Endometrial microvascular endothelial cells (primary cell): Measurements from ENCODE around the gene ANO1. TPM values are rescaled to one million over a fixed set of nuclear protein-coding genes. Genes with fewer than 3 reads are reported as not detected.

Source experiments
- in situ Hi-C: cut with HindIII; loops from 2 replicates; pipeline ENCODE4 v1.10.0; 2017; ENCODE audit warnings: low sequenced_read_pairs, low pct_unique_long_range_greater_than_20kb; ENCODE audit errors: inconsistent ontology term
- total RNA-seq: library from RNA; depleted of rRNA; stranded (reverse); fragments of >200 nt; gene quantifications from one replicate; pipeline ENCODE4 v1.2.3, GENCODE V29; 2015; ENCODE audit errors: inconsistent ontology term

Gene ANO1
- total RNA-seq, 1 donor from 2014 or later: not detected

DNA sequence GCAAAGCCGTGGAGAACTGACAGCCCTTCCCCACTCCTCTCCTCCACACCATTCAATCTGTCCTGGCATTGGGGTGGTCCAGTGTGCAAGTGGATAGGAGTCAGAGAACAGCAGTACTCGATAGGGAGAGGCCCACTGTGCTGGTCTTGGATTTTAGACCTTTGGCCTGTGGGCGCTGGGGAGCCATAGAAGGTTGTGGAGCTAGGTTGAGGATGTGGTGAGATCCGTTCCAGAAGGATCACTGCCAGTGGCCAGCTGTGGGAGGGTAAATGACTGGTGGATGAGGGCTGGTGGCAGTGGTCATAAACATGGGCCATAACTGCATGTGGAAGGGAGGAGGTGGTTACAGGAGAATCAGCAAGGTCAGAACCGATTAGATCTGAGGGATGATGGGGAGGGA, 28.6 kb downstream of the ANO1 start:
- in situ Hi-C loops: no loop called here

- in situ Hi-C loops: no loop called here
These were observed 29.1 kb downstream of the ANO1 start for GRCh38 chr11:70107191-70107590.

GRCh38 chr11:70107756-70108155, 29.6 kb downstream of the ANO1 start:
- in situ Hi-C loops: no loop called here

DNA sequence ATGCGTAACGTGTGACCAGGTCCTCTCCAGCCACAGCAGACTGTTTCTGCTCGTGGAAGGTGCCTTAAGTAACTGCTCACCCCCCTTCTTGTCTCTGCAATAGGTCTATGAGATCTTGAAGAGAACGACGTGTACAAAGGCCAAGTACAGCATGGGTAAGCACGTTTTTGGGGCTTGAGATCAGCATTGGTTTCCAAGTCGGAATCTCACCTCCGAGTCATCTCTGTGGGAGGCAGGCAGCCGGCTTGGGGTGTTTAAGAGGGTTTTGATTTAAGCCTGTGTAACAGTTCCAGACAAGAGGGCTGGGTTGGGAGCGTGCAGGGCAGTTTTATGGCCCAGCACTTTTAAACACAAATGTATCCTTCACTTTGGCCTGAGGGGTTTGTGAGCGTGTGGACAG, 30.1 kb downstream of the ANO1 start:
- in situ Hi-C loops: no loop called here

DNA sequence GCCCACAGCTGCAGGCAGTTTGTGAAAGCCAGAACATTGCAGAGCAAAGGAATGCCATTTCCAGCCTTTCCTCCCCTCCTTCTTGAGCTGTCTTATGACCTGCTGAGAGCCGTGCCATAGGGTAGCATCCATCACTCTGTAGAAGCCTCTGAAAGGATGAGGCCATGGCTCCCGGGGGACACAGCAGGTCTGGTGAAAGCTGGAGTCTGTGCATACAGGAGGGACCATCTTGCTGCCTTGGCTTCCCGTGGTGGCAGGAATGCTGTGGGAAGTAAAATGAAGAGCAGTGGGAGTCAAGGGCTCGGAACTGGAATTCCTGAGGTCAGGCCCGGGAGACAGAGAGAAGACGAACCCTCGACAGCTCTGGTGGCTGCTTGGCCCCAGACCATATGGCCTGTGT, 30.9 kb downstream of the ANO1 start:
- in situ Hi-C loops: no loop called here

- in situ Hi-C loops: no loop called here
These were observed 31.8 kb downstream of the ANO1 start for GRCh38 chr11:70109903-70110302.

DNA sequence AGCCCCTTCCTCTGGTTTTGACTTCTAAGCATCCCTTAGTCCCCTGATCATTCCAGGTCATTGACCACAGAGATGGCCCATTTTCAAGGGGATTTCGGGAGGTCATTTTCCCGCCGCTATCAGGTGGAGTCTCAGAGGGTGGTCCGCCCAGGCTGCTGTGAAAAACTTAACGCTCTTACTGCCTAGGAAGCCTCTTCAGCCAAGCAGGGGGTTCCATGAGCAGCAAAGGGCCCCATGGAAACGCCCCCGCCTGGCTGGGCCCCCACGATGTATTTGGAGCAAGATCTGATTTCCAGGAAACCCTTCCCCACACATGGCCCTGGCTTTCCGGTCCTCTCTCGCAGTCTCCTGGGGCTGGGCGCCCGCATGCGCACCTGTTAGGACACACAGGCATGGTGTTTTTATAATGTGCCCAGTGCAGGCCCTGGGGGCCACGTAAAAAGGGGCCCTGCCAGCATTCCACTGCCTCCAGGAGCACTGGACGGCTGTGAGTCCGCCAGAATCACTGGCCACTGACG, 32.5 kb downstream of the ANO1 start:
- in situ Hi-C loops: no loop called here

GRCh38 chr11:70111269-70112016, 33.3 kb downstream of the ANO1 start:
- in situ Hi-C loops: no loop called here

DNA sequence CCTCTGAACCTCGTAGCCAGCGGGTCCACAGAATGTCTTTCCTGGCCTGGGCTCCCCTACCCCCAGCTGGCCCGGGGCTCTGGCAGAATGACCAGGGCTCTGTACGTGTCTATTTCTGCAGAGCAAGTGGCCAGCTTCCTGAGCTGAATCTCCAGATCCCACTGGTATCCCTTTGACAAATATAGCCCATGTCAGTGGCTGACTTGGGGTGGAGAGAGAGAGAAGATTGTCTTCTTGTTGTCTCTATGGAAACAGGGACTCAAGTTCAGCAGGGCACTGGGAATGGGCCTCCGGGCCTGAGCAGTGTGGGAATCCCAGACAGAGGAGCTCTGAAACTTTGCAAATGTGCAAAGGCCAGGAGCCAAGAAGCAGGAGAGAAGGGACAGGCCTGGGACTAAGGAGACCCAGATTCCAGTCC, 33.9 kb downstream of the ANO1 start:
- in situ Hi-C loops: no loop called here

- in situ Hi-C loops: no loop called here
These were observed 35.7 kb downstream of the ANO1 start for GRCh38 chr11:70113801-70114200.

DNA sequence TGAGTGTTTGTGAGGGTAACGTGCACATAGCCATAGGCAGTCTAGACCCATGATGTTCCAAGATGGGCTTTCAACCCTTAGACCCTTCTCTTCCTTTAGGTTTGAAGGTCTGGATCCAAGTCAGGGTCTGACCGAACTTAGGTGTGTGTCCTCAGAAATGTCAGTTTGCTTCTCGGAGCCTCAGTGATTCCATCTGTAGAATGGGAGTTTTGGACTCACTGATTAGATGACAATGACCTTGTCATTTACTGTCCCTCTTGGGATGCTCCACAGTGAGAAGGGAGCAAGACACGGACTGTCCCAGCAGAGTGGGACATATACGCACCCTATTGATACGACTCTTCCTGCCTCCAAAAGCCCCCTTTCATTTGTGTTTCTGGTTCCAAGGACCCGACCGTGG, 37.7 kb downstream of the ANO1 start:
- in situ Hi-C loops: no loop called here

DNA sequence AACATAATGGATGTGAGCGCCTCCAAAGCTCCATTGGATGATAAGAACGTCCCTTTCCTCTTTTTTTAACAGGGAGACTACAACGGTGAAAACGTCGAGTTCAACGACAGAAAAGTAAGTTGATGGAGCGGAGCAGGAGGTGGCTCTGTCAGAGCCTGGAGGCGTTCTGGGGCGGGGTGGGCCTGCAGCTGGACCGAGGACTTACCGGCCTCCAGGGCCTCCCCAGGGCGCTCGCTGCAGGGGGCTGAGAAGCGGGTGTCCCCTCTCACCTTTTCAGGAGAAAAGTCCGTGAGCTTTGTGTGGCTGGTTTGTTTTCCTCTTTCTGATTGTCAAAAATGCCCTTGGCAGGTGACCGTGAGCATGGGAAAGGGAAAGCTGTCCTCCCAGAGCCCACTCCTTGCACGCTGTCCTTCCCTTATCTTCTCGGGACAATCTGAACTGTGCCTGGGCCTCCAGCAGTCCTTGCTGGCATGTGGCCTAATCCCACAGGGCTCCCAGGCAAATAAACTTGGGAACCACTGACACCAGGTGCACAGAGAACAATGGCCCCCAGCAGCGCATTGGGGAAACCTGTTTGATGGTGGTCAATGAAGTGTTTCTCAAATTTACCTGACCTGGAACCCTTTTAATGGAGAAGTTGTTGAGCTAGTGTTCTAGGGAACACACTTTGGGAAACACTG, 38.4 kb downstream of the ANO1 start:
- in situ Hi-C loops: no loop called here

DNA sequence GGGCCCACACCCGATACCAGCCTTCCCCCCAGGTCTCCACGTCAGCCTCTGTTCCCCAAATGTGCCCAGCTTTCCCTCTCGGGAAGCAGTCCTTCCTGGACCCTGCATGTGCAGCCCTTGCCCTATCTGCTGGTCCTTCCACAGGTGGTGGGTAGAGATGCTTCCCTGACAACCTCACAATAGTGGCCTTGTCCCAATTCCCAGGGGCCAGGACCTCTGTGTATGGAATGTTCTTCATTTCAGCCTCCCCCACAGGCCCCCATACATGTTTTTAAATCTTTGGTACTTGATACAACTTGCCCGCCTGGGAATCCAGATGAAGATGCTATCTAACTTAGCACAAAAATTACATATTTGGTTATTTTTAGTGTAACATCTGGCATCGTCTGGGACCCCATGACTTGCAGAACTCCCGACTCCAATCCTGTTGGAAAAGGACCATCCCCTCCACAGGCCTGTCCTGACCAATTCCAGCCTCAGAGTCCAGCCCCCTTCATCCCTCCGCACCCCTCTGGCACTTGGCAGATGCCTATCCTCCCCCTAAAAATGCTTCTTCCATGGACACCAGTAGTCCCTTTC, 39.5 kb downstream of the ANO1 start:
- in situ Hi-C loops: no loop called here

GRCh38 chr11:70118642-70119041, 40.5 kb downstream of the ANO1 start:
- in situ Hi-C loops: no loop called here

GRCh38 chr11:70119502-70119901, 41.4 kb downstream of the ANO1 start:
- in situ Hi-C loops: no loop called here

- in situ Hi-C loops: no loop called here
These were observed 42.6 kb downstream of the ANO1 start for GRCh38 chr11:70120674-70121073.

GRCh38 chr11:70122490-70123198, 44.5 kb downstream of the ANO1 start:
- in situ Hi-C loops: no loop called here

DNA sequence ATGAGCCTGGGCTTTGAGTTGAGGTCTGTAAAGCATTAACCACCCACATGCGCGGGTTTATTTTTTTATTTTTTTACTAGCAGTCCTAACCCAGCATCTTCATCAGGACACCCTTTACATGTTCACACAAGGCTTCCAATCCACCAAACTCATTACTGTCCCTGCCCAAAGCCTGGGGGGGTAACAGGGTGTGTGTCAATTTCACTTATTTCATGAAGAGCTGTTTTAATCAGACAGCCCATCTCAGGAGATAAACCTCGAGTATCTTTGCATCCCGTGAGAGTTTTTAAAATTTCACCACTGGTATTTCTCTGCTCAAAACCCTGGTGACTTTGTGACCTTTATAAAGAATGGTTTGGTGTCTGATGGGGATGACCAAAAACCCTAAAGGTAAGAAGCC, 45.6 kb downstream of the ANO1 start:
- in situ Hi-C loops: no loop called here

DNA sequence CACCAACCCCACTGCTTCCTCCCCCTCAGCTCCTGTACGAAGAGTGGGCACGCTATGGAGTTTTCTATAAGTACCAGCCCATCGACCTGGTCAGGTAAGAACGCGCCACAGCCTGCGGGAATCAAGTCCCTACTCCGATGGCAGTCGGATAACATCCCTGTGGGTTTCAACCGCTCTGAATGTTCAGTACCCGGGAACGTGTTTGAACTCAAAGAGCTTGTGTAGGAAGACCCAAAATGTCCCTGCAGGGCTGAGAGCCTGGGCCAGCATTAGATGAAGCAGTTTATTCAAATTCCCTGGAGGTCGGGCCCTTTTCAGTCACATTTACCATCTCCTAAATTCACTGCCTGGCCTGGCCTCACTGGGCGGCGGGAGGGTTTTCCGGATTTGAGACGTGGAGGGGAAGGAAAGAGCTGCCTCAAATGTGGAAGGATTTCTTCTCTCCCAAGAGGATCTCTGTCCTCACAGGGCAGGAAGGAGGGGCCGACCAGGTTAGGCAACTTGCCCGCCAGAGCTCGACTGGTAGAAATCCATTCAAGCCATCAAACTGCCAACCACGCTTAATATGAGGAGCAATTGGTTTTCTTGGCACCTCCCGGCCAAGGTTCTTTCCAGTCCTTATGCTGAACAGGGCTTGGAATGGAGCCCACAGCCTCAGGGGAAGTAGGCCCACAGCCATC, 46.3 kb downstream of the ANO1 start:
- in situ Hi-C loops: no loop called here
